ENCODE measurements around the gene KLHL26. TPM values are rescaled to one million over a fixed set of nuclear protein-coding genes. Genes with fewer than 3 reads are reported as not detected.

The KLHL26 gene
- total RNA-seq, 1 experiment from 2014 or later, result 10.7 TPM

DNA sequence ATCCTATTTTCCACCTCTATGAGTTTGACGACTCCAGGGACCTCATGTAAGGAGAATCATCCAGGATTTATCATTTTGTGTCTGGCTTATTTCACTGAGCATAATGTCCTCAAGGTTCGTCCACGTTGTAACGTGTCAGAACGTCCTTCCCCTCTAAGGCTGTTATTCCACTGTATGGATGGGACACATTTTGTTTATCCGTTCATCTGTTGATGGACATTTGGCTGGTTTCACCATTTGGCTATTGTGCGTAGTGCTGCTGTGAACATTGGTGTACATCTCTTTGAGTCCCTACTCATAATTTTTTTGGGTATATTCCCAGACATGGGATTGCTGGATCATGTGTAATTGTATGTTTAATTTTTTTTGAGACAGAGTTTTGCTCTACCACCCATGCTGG lies 68.1 kb downstream of the KLHL26 start:
- Mint-ChIP-seq H3K27me3 (ENCODE audit: low read depth) (peaks cover 13% of the 10 kb centered on the region), H3K4me3 (no peak overlapping the region), H3K27ac (no peak overlapping the region), H3K9me3 (no peaks in the 10 kb centered on the region), H3K36me3 (ENCODE audit: insufficient read depth in 1 of 3, low read depth in 3 of 3) (no peaks in the 10 kb centered on the region), H3K4me1 (peaks cover 21 to 23% of the 10 kb centered on the region in 2 experiments)
- TF ChIP-seq, protein P1, sequence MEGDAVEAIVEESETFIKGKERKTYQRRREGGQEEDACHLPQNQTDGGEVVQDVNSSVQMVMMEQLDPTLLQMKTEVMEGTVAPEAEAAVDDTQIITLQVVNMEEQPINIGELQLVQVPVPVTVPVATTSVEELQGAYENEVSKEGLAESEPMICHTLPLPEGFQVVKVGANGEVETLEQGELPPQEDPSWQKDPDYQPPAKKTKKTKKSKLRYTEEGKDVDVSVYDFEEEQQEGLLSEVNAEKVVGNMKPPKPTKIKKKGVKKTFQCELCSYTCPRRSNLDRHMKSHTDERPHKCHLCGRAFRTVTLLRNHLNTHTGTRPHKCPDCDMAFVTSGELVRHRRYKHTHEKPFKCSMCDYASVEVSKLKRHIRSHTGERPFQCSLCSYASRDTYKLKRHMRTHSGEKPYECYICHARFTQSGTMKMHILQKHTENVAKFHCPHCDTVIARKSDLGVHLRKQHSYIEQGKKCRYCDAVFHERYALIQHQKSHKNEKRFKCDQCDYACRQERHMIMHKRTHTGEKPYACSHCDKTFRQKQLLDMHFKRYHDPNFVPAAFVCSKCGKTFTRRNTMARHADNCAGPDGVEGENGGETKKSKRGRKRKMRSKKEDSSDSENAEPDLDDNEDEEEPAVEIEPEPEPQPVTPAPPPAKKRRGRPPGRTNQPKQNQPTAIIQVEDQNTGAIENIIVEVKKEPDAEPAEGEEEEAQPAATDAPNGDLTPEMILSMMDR (conservative IDR thresholded peaks at IDR 0.05), result no peak
- H2BK120ac ChIP-seq (ENCODE audit: low read depth, low read length, poor library complexity, severe bottlenecking), result no peak overlapping the region
- H4K8ac ChIP-seq (replicated peaks; ENCODE audit: insufficient read length, low read depth, low read length), result no peak overlapping the region
- no peak overlapping the region for H2BK20ac ChIP-seq (ENCODE audit: low read depth, low read length, poor library complexity, severe bottlenecking)
- H3K56ac ChIP-seq (ENCODE audit: insufficient read length, low read depth, low read length), result no peak overlapping the region
- H3K79me1 ChIP-seq (ENCODE audit: insufficient read depth, low read depth, low read length, poor library complexity, severe bottlenecking), result peaks cover 5% of the 10 kb centered on the region
- H3T11ph ChIP-seq (ENCODE audit: low read length), result no peak overlapping the region
- no CpG with 5 or more reads among the region's 7 CpGs for WGBS (ENCODE audit: extremely low coverage, insufficient read length, low lambda C conversion rate)
- H4K5ac ChIP-seq (ENCODE audit: insufficient read length, low read depth, low read length), result no peak overlapping the region
- H3K27ac ChIP-seq (ENCODE audit: insufficient read length, low read depth, low read length), result no peak overlapping the region
- H3K14ac ChIP-seq (ENCODE audit: insufficient read depth, low read length), result no peak overlapping the region
- H3K4ac ChIP-seq (ENCODE audit: low read depth, low read length), result no peak overlapping the region
- H3K18ac ChIP-seq (ENCODE audit: insufficient read length, low read depth, low read length), result no peak overlapping the region
- no peak overlapping the region for H2AK5ac ChIP-seq (ENCODE audit: insufficient read length, low read length)
- H3K27me3 ChIP-seq (ENCODE audit: insufficient read depth, low read length), result no peaks in the 10 kb centered on the region
- no peaks in the 10 kb centered on the region for H3K9me3 ChIP-seq (ENCODE audit: control insufficient read depth, low read depth, low read length)
- H3K9ac ChIP-seq (ENCODE audit: extremely low read depth, insufficient read length, low read length), result no peak overlapping the region
- H3K79me2 ChIP-seq (ENCODE audit: insufficient read depth, low read length), result peaks cover 3% of the 10 kb centered on the region; the same call in 1 of the 2 replicates
- no peak overlapping the region for H2BK12ac ChIP-seq (ENCODE audit: insufficient read length, low read depth, low read length)
- H3K23me2 ChIP-seq (ENCODE audit: insufficient read length, low read depth, low read length, poor library complexity, severe bottlenecking), result peaks cover 4% of the 10 kb centered on the region
- DNase-seq, result no peak
- H4K20me1 ChIP-seq (ENCODE audit: control insufficient read depth, insufficient read depth, insufficient read length), result peaks cover 6% of the 10 kb centered on the region
- H2BK15ac ChIP-seq (ENCODE audit: low read depth, low read length), result no peak overlapping the region
- H4K91ac ChIP-seq (ENCODE audit: insufficient read length, low read depth, low read length), result no peak overlapping the region
- no peaks in the 10 kb centered on the region for H3K4me1 ChIP-seq (ENCODE audit: insufficient read depth, low read length)
- H3K23ac ChIP-seq (ENCODE audit: insufficient read length, low read depth, low read length), result no peak overlapping the region
- H2AFZ ChIP-seq (ENCODE audit: low read length), result no peak overlapping the region
- no peak overlapping the region for H2BK5ac ChIP-seq (ENCODE audit: insufficient read length, low read length)
- no peak overlapping the region for H3K4me2 ChIP-seq (ENCODE audit: insufficient read depth, insufficient read length, low read length)

All from H9 (cell line).